NCI-H146 treated with DMSO at 0.1 percent for 48 hours (cell line): ENCODE data around the gene SOD1.
"Not testable (repeated sequence)": the region's sequence is repeated elsewhere in the genome, so short reads cannot be mapped to it uniquely, and the experiment has no call there.

ENCODE experiments used
- DNase-seq: peaks from one replicate; lab custom pipeline; 2025; ENCODE audit not compliant: unreplicated experiment; lab: John Stamatoyannopoulos, UW

SOD1 gene

DNA sequence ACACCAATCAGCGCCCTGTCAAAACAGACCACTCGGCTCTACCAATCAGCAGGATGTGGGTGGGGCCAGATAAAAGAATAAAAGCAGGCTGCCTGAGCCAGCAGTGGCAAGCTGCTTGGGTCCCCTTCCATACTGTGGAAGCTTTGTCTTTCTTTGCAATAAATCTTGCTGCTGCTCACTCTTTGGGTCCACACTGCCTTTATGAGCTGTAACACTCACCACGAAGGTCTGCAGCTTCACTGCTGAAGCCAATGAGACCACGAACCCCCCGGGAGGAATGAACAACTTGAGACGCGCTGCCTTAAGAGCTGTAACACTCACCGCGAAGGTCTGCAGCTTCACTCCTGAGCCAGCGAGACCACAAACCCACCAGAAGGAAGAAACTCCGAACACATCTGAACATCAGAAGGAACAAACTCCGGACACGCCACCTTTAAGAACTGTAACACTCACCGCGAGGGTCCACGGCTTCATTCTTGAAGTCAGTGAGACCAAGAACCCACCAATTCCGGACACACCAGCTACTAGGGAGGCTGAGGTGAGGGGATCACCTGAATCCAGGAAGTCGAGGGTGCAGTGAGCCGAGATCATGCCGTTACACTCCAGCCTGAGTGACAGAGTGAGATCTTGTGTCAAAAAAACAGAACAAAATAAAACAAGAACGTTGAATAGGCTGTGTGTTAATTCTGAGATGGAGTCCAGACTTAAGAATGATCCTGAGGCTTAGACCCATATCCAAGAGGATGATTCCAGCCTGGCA is 4.5 kb upstream of the SOD1 start:
- DNase-seq = not testable (repeated sequence)

DNA sequence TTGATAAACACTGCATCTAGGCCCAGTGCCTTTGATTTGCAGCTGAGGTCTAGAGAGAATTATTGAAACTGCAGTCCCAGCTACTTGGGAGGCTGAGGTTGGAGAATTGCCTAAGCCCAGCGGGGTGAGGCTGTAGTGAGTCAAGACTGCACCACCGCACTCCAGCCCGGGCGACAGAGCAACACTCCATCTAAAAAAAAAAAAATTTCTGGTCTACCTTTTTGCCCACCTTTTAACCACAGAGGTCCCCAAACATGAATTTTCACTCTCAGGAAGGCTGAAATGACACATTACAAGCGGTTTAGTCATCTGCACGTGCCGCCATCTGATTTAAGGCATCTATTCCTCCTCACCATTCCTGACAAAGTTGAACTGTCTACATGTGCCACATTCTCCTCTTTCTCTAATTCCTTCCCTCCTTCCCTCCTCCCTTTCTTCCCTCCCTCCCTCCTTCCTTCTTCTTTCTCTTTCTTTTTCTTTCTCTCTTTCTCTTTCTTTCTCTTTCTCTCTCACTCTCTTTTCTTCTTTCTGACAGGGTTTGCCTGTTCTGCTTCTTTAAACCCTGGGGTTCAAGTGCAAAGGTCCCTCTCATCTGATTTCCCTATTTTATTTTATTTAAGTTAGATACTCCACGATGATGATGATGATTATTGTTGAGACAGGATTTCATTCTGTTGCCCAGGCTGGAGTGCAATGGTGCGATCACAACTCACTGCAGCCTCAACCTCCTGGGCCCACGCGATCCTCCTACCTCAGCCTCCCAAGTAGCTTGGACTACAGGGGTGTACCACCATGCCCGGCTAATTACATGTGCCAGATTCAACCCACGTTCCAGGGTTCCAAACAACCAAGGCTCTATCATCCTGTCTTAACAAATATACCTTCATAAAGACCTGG is 3.0 kb upstream of the SOD1 start:
- no peak for DNase-seq

DNA sequence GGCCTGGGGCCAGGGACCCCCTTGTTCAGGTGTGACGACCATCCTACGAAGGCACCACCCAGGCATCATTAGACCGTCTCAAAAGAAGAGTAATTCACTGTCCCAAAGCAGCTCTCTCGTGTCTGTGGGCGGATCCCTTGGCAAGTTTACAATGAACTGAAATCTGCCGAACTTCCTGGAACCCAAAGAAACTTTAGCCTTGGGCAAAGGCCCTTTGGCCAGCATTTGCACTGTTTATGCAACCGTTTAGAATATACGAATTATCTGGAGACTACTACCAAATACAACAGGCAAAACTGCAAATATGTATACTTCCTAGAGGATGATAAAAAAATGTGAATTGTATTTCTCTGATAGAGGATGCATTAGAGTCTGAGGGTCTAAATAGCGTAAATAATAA is 1.4 kb upstream of the SOD1 start:
- DNase-seq = no peak

DNA sequence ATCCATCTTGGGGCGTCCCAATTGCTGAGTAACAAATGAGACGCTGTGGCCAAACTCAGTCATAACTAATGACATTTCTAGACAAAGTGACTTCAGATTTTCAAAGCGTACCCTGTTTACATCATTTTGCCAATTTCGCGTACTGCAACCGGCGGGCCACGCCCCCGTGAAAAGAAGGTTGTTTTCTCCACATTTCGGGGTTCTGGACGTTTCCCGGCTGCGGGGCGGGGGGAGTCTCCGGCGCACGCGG is 282 bp upstream of the SOD1 start:
- DNase-seq = no peak

DNA sequence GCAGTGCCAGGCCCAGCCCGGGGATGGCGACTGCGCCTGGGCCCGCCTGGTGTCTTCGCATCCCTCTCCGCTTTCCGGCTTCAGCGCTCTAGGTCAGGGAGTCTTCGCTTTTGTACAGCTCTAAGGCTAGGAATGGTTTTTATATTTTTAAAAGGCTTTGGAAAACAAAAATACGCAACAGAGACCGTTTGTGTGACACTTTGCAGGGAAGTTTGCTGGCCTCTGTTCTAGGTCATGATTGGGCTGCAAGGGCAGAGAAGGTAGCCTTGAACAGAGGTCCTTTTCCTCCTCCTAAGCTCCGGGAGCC is 719 bp downstream of the SOD1 start:
- DNase-seq = no peak

DNA sequence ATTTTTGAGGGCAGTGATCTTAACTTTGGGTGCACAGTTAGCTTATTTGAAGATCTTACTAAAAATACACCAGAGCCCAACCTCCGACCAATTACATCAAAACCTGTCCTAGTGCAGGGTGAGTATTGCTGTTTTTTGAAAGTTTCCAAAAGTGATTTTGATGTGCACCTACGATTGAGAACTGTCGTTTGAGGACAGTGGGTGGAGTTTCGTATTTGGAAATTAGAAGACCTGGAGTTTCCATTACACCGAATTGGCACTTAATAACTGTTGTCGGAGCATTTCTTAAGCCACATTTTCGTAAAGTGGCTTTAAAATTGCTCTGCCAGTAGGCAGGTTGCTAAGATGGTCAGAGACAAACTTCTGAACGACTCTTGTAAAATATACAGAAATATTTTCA is 1.1 kb downstream of the SOD1 start:
- no peak for DNase-seq

DNA sequence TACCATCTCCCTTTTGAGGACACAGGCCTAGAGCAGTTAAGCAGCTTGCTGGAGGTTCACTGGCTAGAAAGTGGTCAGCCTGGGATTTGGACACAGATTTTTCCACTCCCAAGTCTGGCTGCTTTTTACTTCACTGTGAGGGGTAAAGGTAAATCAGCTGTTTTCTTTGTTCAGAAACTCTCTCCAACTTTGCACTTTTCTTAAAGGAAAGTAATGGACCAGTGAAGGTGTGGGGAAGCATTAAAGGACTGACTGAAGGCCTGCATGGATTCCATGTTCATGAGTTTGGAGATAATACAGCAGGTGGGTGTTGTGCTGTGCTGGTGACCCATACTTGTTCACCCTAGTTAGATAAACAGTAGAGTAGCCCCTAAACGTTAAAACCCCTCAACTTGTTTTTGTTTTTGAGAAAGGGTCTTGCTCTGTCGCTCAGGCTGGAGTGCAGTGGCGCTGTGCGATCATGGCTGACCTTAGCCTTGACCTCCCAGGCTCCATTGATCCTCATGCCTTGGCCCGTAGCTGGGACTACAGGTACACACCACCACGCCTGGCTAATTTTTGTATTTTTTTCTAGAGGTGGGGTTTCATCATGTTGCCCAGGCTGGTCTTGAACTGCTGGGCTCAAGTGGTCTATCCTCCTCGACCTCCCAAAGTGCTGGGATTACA is 4.2 kb downstream of the SOD1 start:
- no peak for DNase-seq

DNA sequence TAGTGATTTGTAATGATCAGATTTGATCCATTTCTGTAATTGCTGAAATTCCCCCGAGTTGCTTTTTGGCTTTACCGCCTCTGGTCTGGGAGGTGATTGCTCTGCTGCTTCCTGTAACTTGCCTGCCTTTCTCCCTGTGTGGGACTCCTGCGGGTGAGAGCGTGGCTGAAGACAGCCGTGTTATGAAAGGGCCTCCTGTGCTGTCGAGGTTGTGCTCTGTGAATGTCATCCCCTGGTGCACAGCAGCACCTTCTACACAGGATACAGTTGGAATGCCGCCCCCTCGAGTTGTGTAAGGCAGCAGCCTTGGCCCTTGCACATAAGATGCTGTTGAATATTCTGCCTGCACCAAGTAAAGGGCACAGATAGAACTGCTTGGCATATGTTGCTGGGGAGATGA is 5.9 kb downstream of the SOD1 start:
- no peak for DNase-seq

DNA sequence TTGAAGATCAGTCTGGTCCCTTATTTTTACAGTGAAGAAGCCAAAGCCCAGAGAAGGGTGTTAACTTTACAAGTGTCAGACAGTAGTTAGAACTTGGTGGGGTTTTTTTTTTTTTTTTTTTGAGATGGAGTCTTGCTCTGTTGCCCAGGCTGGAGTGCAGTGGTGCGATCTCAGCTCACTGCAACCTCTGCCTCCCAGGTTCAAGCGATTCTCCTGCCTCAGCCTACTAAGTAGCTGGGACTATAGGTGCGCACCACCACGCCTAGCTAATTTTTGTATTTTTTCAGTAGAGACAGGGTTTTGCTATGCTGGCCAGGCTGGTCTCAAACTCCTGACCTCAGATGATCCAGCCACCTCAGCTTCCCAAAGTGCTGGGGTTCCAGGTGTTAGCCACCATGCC is 6.4 kb downstream of the SOD1 start:
- DNase-seq = not testable (repeated sequence)

DNA sequence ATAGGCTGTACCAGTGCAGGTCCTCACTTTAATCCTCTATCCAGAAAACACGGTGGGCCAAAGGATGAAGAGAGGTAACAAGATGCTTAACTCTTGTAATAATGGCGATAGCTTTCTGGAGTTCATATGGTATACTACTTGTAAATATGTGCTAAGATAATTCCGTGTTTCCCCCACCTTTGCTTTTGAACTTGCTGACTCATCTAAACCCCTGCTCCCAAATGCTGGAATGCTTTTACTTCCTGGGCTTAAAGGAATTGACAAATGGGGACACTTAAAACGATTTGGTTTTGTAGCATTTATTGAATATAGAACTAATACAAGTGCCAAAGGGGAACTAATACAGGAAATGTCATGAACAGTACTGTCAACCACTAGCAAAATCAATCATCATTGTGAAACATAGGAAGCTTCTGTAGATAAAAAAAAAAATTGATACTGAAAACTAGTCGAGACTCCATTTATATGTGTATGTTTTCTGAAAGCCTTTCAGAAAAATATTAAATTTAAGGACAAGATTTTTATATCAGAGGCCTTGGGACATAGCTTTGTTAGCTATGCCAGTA is 7.0 kb downstream of the SOD1 start:
- no peak for DNase-seq

DNA sequence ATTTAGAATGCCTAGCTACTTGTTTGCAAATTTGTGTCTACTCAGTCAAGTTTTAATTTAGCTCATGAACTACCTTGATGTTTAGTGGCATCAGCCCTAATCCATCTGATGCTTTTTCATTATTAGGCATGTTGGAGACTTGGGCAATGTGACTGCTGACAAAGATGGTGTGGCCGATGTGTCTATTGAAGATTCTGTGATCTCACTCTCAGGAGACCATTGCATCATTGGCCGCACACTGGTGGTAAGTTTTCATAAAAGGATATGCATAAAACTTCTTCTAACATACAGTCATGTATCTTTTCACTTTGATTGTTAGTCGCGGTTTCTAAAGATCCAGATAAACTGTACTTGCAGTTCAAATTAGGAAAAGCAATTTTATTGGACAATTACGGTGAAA is 7.6 kb downstream of the SOD1 start:
- no peak for DNase-seq

DNA sequence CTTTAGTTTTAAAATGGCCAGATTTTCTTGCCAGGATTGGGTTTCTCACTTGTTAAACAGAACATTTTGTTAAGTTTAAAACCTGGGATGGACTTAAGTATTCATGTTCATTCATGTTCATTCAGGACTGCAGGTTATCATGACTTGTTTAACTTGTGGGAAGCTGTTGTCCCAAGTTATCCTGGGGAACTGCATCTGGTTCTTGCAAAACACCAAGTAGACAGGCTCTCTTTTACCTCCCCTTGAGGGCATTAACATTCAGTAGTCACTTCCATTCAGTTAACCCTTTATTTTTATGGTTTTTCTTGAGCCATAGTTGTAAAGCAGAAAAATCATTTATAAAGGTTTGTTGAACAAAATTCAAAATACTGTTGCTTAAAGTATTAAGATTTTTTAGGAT is 8.1 kb downstream of the SOD1 start:
- DNase-seq = no peak

DNA sequence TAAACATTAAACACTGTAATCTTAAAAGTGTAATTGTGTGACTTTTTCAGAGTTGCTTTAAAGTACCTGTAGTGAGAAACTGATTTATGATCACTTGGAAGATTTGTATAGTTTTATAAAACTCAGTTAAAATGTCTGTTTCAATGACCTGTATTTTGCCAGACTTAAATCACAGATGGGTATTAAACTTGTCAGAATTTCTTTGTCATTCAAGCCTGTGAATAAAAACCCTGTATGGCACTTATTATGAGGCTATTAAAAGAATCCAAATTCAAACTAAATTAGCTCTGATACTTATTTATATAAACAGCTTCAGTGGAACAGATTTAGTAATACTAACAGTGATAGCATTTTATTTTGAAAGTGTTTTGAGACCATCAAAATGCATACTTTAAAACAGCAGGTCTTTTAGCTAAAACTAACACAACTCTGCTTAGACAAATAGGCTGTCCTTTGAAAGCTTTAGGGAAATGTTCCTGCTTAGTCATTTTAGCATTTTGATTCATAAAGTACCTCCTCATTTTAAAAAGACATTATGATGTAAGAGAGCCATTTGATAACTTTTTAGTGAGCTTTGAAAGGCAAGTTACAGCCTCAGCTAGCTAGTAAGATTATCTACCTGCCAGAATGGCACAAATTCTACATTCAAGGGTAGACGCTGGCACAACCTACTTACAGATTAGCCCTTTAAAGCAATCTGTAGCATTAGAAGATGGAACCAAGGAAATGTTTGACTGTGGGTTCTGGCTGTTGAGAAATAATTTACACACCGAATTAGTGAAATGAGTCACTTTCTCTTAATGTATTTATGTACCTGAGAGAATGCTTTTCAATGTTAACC is 9.4 kb downstream of the SOD1 start:
- DNase-seq = no peak

DNA sequence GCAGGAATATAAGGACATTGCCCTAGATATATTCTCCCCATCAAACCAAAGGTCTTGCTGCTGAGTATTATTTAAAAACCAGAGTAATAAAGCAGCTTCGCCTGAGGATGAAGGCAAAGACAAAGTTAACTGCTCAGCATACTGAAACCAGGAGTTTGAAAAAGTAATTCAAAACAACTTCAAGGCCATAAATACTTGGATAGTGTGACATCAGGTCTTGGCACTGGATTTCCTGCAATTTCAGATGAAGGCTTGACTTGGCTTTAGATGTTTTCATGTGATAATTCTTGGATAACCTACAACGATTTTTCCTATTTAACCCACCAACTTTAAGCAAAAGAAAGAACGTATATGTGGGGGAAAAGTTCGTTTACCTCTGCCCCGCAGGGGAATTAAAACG is 10.6 kb downstream of the SOD1 start:
- no peak for DNase-seq

DNA sequence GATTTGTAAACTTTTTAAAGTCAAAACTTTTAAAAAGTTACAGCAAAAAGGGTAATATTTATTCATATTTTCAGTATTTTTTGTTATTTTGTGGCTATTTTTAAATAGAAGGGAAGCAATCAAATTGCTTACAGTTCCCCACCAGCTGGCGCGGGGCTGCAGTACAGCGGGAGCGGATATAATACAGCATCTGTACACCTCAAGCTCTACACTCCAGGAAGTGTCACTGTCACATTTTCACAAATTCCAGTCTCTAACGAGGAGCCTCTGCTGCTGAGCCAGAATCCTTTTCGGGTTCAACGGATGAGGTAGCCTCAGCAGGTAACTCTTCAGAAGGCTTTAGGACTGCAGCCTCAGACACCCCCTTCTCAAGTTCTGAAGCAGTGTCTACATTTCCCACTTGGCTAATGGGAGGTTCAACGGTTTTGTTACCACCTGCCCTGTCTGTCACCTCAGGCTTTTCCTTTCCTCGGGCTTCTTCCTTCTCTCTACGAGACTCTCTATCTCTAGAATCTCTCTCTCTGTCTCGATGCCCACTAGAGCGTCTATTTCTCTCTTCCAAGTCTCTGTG is 11.7 kb downstream of the SOD1 start:
- no peak for DNase-seq

DNA sequence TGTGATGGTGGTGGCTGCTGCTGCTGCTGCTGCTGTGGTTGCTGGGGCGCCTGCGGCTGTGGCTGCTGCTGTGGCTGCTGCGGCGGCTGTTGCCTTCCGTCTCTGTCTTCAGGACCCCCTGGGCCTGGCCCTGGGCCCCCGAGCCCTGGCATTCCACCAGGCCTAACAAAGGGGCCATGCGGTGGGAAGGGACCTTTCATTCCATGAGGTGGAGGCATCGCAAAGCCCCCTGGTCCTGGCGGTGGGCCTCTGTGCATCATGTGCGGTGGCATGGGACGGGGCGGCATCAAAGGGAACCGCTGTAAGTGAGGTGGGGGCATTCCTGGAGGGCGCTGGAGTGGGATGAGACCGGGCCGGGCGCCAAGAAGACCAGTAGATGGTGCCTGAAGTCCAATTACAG is 12.4 kb downstream of the SOD1 start:
- no peak for DNase-seq

DNA sequence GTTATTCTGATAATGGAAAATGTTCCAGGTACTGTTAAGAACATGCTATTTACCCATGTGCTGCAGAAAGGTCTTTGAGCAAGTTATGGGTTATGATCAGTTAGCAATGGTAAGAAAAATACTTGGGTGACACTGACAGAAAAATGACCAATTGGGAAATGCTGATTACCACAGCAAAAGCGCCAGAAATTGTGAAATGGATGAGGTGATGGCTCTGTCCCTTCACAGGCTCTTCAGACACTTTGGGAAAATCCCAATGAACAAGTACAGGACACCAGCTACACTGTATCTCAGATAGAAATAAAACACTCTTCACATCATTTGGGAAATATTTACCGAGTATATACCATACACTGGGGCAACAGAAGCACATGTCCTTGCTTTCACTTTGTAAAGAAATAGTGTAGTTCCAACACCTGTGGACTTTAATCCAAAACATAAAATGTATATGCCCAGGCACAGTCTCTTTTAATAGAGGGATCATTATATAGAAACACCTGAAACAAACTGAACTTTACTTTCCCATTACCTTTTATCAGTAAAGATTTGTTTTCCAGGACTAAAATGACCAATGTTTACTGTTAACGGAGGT is 13.9 kb downstream of the SOD1 start:
- no peak for DNase-seq

DNA sequence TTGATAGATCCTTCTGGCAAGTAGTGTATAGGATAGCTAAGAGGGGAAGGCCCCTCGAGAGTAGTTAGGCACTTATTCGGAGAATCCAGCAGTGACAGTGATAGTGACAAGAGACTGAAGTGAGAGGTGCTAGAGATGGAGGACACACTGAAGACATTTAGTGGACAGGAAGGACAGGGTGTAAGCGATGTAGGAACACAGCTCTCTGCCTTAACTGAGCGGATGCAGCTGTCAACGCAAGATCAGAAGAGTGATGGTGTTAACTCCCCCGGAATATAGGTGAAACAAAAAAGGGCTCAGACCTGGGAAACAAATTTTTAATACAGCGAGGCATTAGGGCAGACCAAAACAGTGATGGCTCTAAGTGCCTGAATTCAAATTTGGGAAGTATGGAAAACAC is 15.8 kb downstream of the SOD1 start:
- DNase-seq = no peak

DNA sequence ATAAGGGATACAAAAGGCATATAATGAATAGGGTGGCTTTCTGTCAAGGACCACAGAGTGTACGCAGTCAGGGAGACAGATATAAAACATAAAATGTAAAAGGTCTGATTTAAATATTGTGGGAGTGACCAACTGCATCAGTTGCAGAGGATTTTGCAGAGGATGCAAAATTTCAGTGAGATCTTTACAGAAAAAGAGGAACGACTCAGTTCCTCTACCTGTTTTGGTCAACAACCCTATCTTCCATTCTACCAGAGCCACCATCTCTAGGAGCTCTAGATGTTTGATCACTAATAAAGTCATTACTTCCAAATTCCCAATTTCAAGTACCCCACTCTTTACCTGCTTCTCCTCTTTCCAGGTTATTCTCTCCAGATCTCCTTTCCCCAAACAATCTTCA is 16.5 kb downstream of the SOD1 start:
- DNase-seq = no peak

DNA sequence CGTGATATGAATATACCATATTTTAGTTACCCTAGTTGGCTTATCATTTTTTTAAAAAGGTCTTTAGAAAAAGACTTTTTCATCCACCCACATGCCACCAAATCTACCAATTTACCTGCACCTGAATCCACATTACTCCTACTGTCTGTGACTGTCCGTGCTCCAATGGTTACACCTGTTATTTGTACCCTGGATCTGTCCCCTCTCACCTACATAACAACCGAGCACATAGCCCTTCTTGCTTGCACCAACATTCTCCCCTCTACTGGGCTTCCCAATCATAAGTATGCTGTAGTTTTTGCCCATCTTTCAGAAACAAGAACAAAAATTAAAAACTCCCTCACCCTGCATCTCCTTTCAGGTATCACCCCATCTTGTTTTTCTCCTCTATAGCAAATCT is 17.6 kb downstream of the SOD1 start:
- no peak for DNase-seq

DNA sequence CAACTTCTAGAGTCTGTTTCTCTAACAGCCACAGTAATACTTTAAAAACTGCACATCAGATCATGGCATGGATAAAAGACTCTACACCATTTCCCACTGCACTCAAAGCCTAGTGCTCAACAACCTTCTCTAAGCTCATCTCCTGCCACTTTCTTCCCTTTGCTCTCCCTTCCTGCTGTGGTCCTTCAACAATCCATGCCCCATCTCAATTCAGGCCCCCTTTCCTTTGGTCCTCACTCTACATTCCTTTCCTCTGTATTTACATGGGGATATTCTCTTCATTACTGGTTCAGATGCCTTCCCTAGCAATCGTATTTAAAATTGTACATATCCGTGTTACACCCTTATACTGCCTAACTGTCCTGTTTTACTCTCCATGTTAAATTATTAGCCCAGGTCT is 19.0 kb downstream of the SOD1 start:
- DNase-seq = no peak
